ENCODE measurements around the gene LEKR1.

LEKR1 gene

GRCh38 chr3:157063926-157064325 lies 237.8 kb downstream of the LEKR1 start:
- DNase-seq: no peak

- DNase-seq: no peak
Measured at GRCh38 chr3:157064402-157064801, 238.2 kb downstream of the LEKR1 start.

- DNase-seq: no peak
Measured at GRCh38 chr3:157065201-157065600, 239.0 kb downstream of the LEKR1 start.

GRCh38 chr3:157066335-157067098 lies 240.4 kb downstream of the LEKR1 start:
- peak; percentile 43 for DNase-seq

- DNase-seq: no peak
Measured at GRCh38 chr3:157067114-157067513, 241.0 kb downstream of the LEKR1 start.

- no peak for DNase-seq
Measured at GRCh38 chr3:157069406-157069805, 243.3 kb downstream of the LEKR1 start.

GRCh38 chr3:157069846-157070677 lies 243.9 kb downstream of the LEKR1 start:
- DNase-seq: no peak

- DNase-seq: no peak
Measured at GRCh38 chr3:157070678-157070999, 244.5 kb downstream of the LEKR1 start.

GRCh38 chr3:157071744-157072525 lies 245.8 kb downstream of the LEKR1 start:
- DNase-seq: no peak

- DNase-seq: no peak
Measured at GRCh38 chr3:157073810-157074209, 247.7 kb downstream of the LEKR1 start.

- DNase-seq: no peak
Measured at GRCh38 chr3:157074490-157074889, 248.3 kb downstream of the LEKR1 start.

- DNase-seq: no peak
Measured at GRCh38 chr3:157074981-157075380, 248.8 kb downstream of the LEKR1 start.

- no peak for DNase-seq
Measured at GRCh38 chr3:157075693-157076420, 249.7 kb downstream of the LEKR1 start.

- no peak for DNase-seq
Measured at GRCh38 chr3:157077565-157077991, 251.4 kb downstream of the LEKR1 start.

- no peak for DNase-seq
Measured at GRCh38 chr3:157078131-157078810, 252.1 kb downstream of the LEKR1 start.

- no peak for DNase-seq
Measured at GRCh38 chr3:157078811-157079185, 252.6 kb downstream of the LEKR1 start.

GRCh38 chr3:157079676-157080369 lies 253.7 kb downstream of the LEKR1 start:
- no peak for DNase-seq

- DNase-seq: peak; percentile 92
Measured at GRCh38 chr3:157081626-157082210, 255.6 kb downstream of the LEKR1 start.

GRCh38 chr3:157082305-157082982 lies 256.3 kb downstream of the LEKR1 start:
- no peak for DNase-seq

GRCh38 chr3:157083824-157084223 lies 257.7 kb downstream of the LEKR1 start:
- no peak for DNase-seq
